Measurements from ENCODE around the gene SLFN11.
"Not testable (repeated sequence)": the region's sequence is repeated elsewhere in the genome, so short reads cannot be mapped to it uniquely, and the experiment has no call there.

GRCh38 chr17:35309345-35309744, 64.1 kb downstream of the SLFN11 start:
- TF ChIP-seq, protein P1, sequence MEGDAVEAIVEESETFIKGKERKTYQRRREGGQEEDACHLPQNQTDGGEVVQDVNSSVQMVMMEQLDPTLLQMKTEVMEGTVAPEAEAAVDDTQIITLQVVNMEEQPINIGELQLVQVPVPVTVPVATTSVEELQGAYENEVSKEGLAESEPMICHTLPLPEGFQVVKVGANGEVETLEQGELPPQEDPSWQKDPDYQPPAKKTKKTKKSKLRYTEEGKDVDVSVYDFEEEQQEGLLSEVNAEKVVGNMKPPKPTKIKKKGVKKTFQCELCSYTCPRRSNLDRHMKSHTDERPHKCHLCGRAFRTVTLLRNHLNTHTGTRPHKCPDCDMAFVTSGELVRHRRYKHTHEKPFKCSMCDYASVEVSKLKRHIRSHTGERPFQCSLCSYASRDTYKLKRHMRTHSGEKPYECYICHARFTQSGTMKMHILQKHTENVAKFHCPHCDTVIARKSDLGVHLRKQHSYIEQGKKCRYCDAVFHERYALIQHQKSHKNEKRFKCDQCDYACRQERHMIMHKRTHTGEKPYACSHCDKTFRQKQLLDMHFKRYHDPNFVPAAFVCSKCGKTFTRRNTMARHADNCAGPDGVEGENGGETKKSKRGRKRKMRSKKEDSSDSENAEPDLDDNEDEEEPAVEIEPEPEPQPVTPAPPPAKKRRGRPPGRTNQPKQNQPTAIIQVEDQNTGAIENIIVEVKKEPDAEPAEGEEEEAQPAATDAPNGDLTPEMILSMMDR (IDR thresholded peaks at IDR 0.05): not testable (repeated sequence)
- TF ChIP-seq ZFX (IDR thresholded peaks at IDR 0.05; ENCODE audit: borderline replicate concordance): not testable (repeated sequence)

All from 22Rv1 (cell line).